ENCODE results near the gene RAD52. TPM values are rescaled to one million over a fixed set of nuclear protein-coding genes. Genes with fewer than 3 reads are reported as not detected.

Gene RAD52
- total RNA-seq, 1 donor from 2014 or later: 175 TPM

- no peak for TF ChIP-seq CTCF (IDR thresholded peaks at IDR 0.05)
- Histone ChIP-seq H3K36me3 (no peaks in the 10 kb centered on the region), H3K9me3 (no peaks in the 10 kb centered on the region), H3K27ac (peak overlapping the region; percentile 98), H3K4me1 (peaks cover 0 to 18% of the 10 kb centered on the region in 2 donors), H3K4me3 (peak overlapping the region; percentile 90 to 94), H3K27me3 (no peaks in the 10 kb centered on the region)
- DNase-seq (ENCODE audit: low spot score in 2 of 2): no peak
- intact Hi-C loops (cut with DNase I): loop anchor here (1.0 to 5.0 kb wide), 3 partner anchors 42 to 239 kb away; partner anchors contain the start of genes RAD52 and WNK1
These were observed 42.1 kb upstream of the RAD52 start for GRCh38 chr12:991350-992333.

GRCh38 chr12:990661-991349, 41.3 kb upstream of the RAD52 start, which contains the start of gene ERC1:
Gene ERC1, plus strand, starts transcription at chr12:991223. Its CDS starts 36,681 bp downstream, at chr12:1027904.
- intact Hi-C loops (cut with DNase I): loop anchor here (1.0 to 5.0 kb wide), 3 partner anchors 42 to 239 kb away; partner anchors contain the start of genes RAD52 and WNK1
- Histone ChIP-seq H3K4me1 (peaks cover 0 to 18% of the 10 kb centered on the region in 2 donors), H3K4me3 (peak within 1 kb of the TSS; percentile 90 to 94), H3K36me3 (no peaks in the 10 kb centered on the region), H3K27me3 (no peaks in the 10 kb centered on the region), H3K27ac (peak within 1 kb of the TSS; percentile 98), H3K9me3 (no peaks in the 10 kb centered on the region)
- peak in 2 of 3 experiments; percentile 3 to 6 for TF ChIP-seq CTCF (IDR thresholded peaks at IDR 0.05)
- peak; percentile 55 to 93 for DNase-seq (ENCODE audit: low spot score in 2 of 2)

- TF ChIP-seq CTCF (IDR thresholded peaks at IDR 0.05): no peak
- peak in 1 of 2 donors; percentile 82 for DNase-seq (ENCODE audit: low spot score in 2 of 2)
These were observed 40.5 kb upstream of the RAD52 start for GRCh38 chr12:989751-990660.

GRCh38 chr12:989051-989450, 39.6 kb upstream of the RAD52 start:
- no peak for DNase-seq (ENCODE audit: low spot score in 2 of 2)
- Histone ChIP-seq H3K9me3 (no peaks in the 10 kb centered on the region), H3K27me3 (no peaks in the 10 kb centered on the region), H3K4me1 (peaks cover 0 to 18% of the 10 kb centered on the region in 2 donors), H3K4me3 (peak overlapping the region; percentile 90 to 94), H3K27ac (peak overlapping the region; percentile 98), H3K36me3 (no peaks in the 10 kb centered on the region)
- intact Hi-C loops (cut with DNase I): no loop called here
- TF ChIP-seq CTCF (IDR thresholded peaks at IDR 0.05): no peak

More at GRCh38 chr12:989751-990660, 40.5 kb upstream of the RAD52 start:
- intact Hi-C loops (cut with DNase I): loop anchor here (5.0 kb wide), 2 partner anchors 92 to 238 kb away; partner anchors contain the start of gene WNK1
- no peaks in the 10 kb centered on the region for H3K36me3 ChIP-seq
- no peaks in the 10 kb centered on the region for H3K27me3 ChIP-seq
- H3K4me1 ChIP-seq: peaks cover 0 to 18% of the 10 kb centered on the region in 2 donors
- H3K27ac ChIP-seq: peak overlapping the region; percentile 98
- no peaks in the 10 kb centered on the region for H3K9me3 ChIP-seq
- peak overlapping the region; percentile 90 to 94 for H3K4me3 ChIP-seq

Data from ascending aorta (tissue), 2 donors.